ENCODE data around the gene FLNB. TPM values are rescaled to one million over a fixed set of nuclear protein-coding genes. Genes with fewer than 3 reads are reported as not detected.

FLNB gene
- total RNA-seq, 2 experiments from 2014 or later, result 39.7 to 42.1 TPM

GRCh38 chr3:58141766-58142345 is 133.6 kb downstream of the FLNB start:
- Mint-ChIP-seq H3K9me3 (no peaks in the 10 kb centered on the region), H3K27me3 (no peaks in the 10 kb centered on the region), H3K4me3 (no peak overlapping the region), H3K27ac (no peak overlapping the region), H3K4me1 (ENCODE audit: low read depth) (no peaks in the 10 kb centered on the region), H3K36me3 (ENCODE audit: low read depth) (peaks cover 92% of the 10 kb centered on the region)
- DNase-seq, result no peak
- Histone ChIP-seq H3K9me3 (ENCODE audit: control insufficient read depth in 1 of 2, insufficient read depth in 1 of 2, low read length in 2 of 2) (no peaks in the 10 kb centered on the region), H3K27me3 (ENCODE audit: control insufficient read depth in 1 of 2, insufficient read depth in 2 of 2, low read length in 2 of 2) (no peaks in the 10 kb centered on the region), H3K27ac (ENCODE audit: low read depth in 1 of 2, low read length in 2 of 2) (no peak overlapping the region), H3K36me3 (ENCODE audit: insufficient read depth, low read length) (peaks cover 67% of the 10 kb centered on the region), H3K4me1 (ENCODE audit: insufficient read depth, low read length) (no peaks in the 10 kb centered on the region), H3K4me3 (ENCODE audit: low read length) (no peak overlapping the region)
- intact Hi-C loops (cut with DNase I, micrococcal nuclease), result no loop called here
- ChIA-PET POLR2A (no interaction called here), CTCF (no interaction called here)
- no peak for ATAC-seq (ENCODE audit: poor library complexity)
- TF ChIP-seq, protein P1, sequence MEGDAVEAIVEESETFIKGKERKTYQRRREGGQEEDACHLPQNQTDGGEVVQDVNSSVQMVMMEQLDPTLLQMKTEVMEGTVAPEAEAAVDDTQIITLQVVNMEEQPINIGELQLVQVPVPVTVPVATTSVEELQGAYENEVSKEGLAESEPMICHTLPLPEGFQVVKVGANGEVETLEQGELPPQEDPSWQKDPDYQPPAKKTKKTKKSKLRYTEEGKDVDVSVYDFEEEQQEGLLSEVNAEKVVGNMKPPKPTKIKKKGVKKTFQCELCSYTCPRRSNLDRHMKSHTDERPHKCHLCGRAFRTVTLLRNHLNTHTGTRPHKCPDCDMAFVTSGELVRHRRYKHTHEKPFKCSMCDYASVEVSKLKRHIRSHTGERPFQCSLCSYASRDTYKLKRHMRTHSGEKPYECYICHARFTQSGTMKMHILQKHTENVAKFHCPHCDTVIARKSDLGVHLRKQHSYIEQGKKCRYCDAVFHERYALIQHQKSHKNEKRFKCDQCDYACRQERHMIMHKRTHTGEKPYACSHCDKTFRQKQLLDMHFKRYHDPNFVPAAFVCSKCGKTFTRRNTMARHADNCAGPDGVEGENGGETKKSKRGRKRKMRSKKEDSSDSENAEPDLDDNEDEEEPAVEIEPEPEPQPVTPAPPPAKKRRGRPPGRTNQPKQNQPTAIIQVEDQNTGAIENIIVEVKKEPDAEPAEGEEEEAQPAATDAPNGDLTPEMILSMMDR (IDR thresholded peaks at IDR 0.05), result no peak

DNA sequence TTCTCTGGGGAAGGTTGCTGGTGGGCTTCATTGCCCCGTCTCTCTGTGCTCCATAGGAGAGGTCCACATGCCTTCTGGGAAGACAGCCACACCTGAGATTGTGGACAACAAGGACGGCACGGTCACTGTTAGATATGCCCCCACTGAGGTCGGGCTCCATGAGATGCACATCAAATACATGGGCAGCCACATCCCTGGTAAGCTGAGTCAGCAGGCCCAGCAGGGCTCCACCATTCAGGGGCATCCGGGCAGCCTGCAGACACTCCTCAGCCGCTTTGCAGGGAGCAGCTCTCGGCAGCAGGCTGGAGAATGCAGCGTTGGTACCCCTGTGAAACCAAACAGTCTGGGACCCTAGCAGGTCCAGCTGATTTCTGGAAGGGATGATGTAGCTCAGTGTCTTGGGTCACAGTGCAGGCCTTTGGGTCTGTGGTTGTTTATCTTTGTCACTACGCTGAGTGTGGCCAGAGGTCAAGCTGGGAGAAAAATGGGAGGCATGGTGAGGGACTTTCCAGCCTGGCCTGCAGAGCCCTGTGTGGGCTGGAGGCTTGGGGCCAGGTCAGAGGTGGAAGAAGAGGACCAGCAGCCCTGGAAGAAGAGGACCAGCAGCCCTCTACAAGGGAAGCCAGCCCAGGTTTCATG is 135.3 kb downstream of the FLNB start:
- Mint-ChIP-seq H3K9me3 (no peaks in the 10 kb centered on the region), H3K27ac (no peak overlapping the region), H3K4me1 (ENCODE audit: low read depth) (no peaks in the 10 kb centered on the region), H3K27me3 (no peaks in the 10 kb centered on the region), H3K36me3 (ENCODE audit: low read depth) (peaks cover 89% of the 10 kb centered on the region), H3K4me3 (no peak overlapping the region)
- no peak for ATAC-seq (ENCODE audit: poor library complexity)
- Histone ChIP-seq H3K9me3 (ENCODE audit: control insufficient read depth in 1 of 2, insufficient read depth in 1 of 2, low read length in 2 of 2) (no peaks in the 10 kb centered on the region), H3K4me1 (ENCODE audit: insufficient read depth, low read length) (no peaks in the 10 kb centered on the region), H3K4me3 (ENCODE audit: low read length) (no peak overlapping the region), H3K27ac (ENCODE audit: low read depth in 1 of 2, low read length in 2 of 2) (no peak overlapping the region), H3K36me3 (ENCODE audit: insufficient read depth, low read length) (peaks cover 63% of the 10 kb centered on the region), H3K27me3 (ENCODE audit: control insufficient read depth in 1 of 2, insufficient read depth in 2 of 2, low read length in 2 of 2) (no peaks in the 10 kb centered on the region)
- ChIA-PET POLR2A (no interaction called here), CTCF (no interaction called here)
- no peak for DNase-seq
- TF ChIP-seq, protein P1 (IDR thresholded peaks at IDR 0.05), result no peak
- intact Hi-C loops (cut with DNase I, micrococcal nuclease), result no loop called here

GRCh38 chr3:58144478-58145325 is 136.5 kb downstream of the FLNB start:
- DNase-seq, result no peak
- no peak overlapping the region for H3K4me3 Mint-ChIP-seq
- H3K27ac ChIP-seq (ENCODE audit: low read depth in 1 of 2, low read length in 2 of 2), result no peak overlapping the region
- intact Hi-C loops (cut with DNase I, micrococcal nuclease), result no loop called here
- ChIA-PET CTCF (no interaction called here), POLR2A (no interaction called here)
- ATAC-seq (ENCODE audit: poor library complexity), result no peak
- H3K9me3 ChIP-seq (ENCODE audit: control insufficient read depth in 1 of 2, insufficient read depth in 1 of 2, low read length in 2 of 2), result no peaks in the 10 kb centered on the region
- H3K27ac Mint-ChIP-seq, result no peak overlapping the region
- H3K27me3 ChIP-seq (ENCODE audit: control insufficient read depth in 1 of 2, insufficient read depth in 2 of 2, low read length in 2 of 2), result no peaks in the 10 kb centered on the region
- no peak overlapping the region for H3K4me3 ChIP-seq (ENCODE audit: low read length)
- TF ChIP-seq, protein P1 (IDR thresholded peaks at IDR 0.05), result no peak
- no peaks in the 10 kb centered on the region for H3K9me3 Mint-ChIP-seq
- H3K36me3 ChIP-seq (ENCODE audit: insufficient read depth, low read length), result peaks cover 64% of the 10 kb centered on the region
- no peaks in the 10 kb centered on the region for H3K27me3 Mint-ChIP-seq
- H3K36me3 Mint-ChIP-seq (ENCODE audit: low read depth), result peaks cover 89% of the 10 kb centered on the region
- H3K4me1 Mint-ChIP-seq (ENCODE audit: low read depth), result no peaks in the 10 kb centered on the region
- H3K4me1 ChIP-seq (ENCODE audit: insufficient read depth, low read length), result no peaks in the 10 kb centered on the region
